GM21723 (cell line): Measurements from ENCODE around the gene EFL1.

Experiments
- ATAC-seq: cut with Tn5 transposase; IDR thresholded peaks from one replicate; pipeline ENCODE4 v1.9.1; 2021; ENCODE audit warnings: mild to moderate bottlenecking, moderate library complexity; ENCODE audit not compliant: unreplicated experiment

The EFL1 gene

GRCh38 chr15:82168296-82168695 is 94.2 kb downstream of the EFL1 start:
- no peak for ATAC-seq

GRCh38 chr15:82165948-82166376 is 96.6 kb downstream of the EFL1 start:
- ATAC-seq, result no peak

GRCh38 chr15:82159922-82160321 is 102.6 kb downstream of the EFL1 start:
- ATAC-seq, result no peak

- ATAC-seq, result no peak
Measured at GRCh38 chr15:82158811-82159210, 103.7 kb downstream of the EFL1 start.

- ATAC-seq, result no peak
Measured at GRCh38 chr15:82150645-82151044, 111.9 kb downstream of the EFL1 start.

- no peak for ATAC-seq
Measured at GRCh38 chr15:82146990-82147461, 115.5 kb downstream of the EFL1 start.

GRCh38 chr15:82146576-82146975 is 116.0 kb downstream of the EFL1 start:
- ATAC-seq, result no peak

GRCh38 chr15:82143390-82144385 is 118.8 kb downstream of the EFL1 start:
- no peak for ATAC-seq

- ATAC-seq, result no peak
Measured at GRCh38 chr15:82140886-82141285, 121.6 kb downstream of the EFL1 start.

GRCh38 chr15:82139823-82140268 is 122.7 kb downstream of the EFL1 start:
- no peak for ATAC-seq

- no peak for ATAC-seq
Measured at GRCh38 chr15:82138306-82138705, 124.2 kb downstream of the EFL1 start.

GRCh38 chr15:82137261-82137660 is 125.3 kb downstream of the EFL1 start:
- ATAC-seq, result no peak

GRCh38 chr15:82136120-82136519 is 126.4 kb downstream of the EFL1 start:
- ATAC-seq, result no peak

- ATAC-seq, result no peak
Measured at GRCh38 chr15:82135638-82136037, 126.9 kb downstream of the EFL1 start.

- ATAC-seq, result no peak
Measured at GRCh38 chr15:82134461-82134860, 128.1 kb downstream of the EFL1 start.

GRCh38 chr15:82133251-82133650 is 129.3 kb downstream of the EFL1 start:
- no peak for ATAC-seq

- no peak for ATAC-seq
Measured at GRCh38 chr15:82132742-82133141, 129.8 kb downstream of the EFL1 start.

- no peak for ATAC-seq
Measured at GRCh38 chr15:82132096-82132495, 130.4 kb downstream of the EFL1 start.

- ATAC-seq, result no peak
Measured at GRCh38 chr15:82130248-82130647, 132.3 kb downstream of the EFL1 start.

GRCh38 chr15:82129761-82130160 is 132.8 kb downstream of the EFL1 start:
- no peak for ATAC-seq

GRCh38 chr15:82129149-82129692 is 133.3 kb downstream of the EFL1 start:
- no peak for ATAC-seq
